Activated CD4-positive, alpha-beta memory T cell treated with anti-CD3 and anti-CD28 coated beads, Interleukin-2, amount 10 ng/mL, durations not matched to agents 7 days and 5 days (primary cell): ENCODE data around the gene TFE3. TPM values are rescaled to one million over a fixed set of nuclear protein-coding genes. Genes with fewer than 3 reads are reported as not detected.
"Not testable (repeated sequence)": the region's sequence is repeated elsewhere in the genome, so short reads cannot be mapped to it uniquely, and the experiment has no call there.

Source experiments
- CTCF ChIA-PET: fragments of 350-600 bp; sonication (Branson Sonifier 250); formaldehyde crosslinking; loops from one replicate; lab custom pipeline; 2021; ENCODE audit warnings: antibody characterized with exemption, inconsistent platforms; lab: Charles Lee
- POLR2A ChIA-PET: fragments of 350-600 bp; sonication (Branson Sonifier 250); formaldehyde crosslinking; loops from one replicate; lab custom pipeline; 2021; ENCODE audit warnings: antibody characterized with exemption; lab: Charles Lee
- DNase-seq: peaks from one replicate; pipeline ENCODE4 v3.0.0-alpha.2; 2020
- H3K27ac Mint-ChIP-seq: one replicate; pipeline ENCODE4 v1.8.0; 2021; ENCODE audit warnings: mild to moderate bottlenecking, mixed read lengths
- H3K27me3 Mint-ChIP-seq: one replicate; pipeline ENCODE4 v1.8.0; 2021; ENCODE audit warnings: mixed read lengths
- H3K36me3 Mint-ChIP-seq: one replicate; pipeline ENCODE4 v1.8.0; 2021; ENCODE audit warnings: low read depth, mixed read lengths
- H3K4me1 Mint-ChIP-seq: one replicate; pipeline ENCODE4 v1.8.0; 2021; ENCODE audit warnings: mixed read lengths
- H3K4me3 Mint-ChIP-seq: one replicate; pipeline ENCODE4 v1.8.0; 2021; ENCODE audit warnings: mild to moderate bottlenecking, mixed read lengths
- H3K9me3 Mint-ChIP-seq: one replicate; pipeline ENCODE4 v1.8.0; 2021; ENCODE audit warnings: mixed read lengths
- total RNA-seq, 2 experiments: library from RNA; stranded (reverse); gene quantifications; one replicate each; pipeline ENCODE4 v1.2.3, GENCODE V29; 2021

TFE3 gene
- total RNA-seq, 2 experiments from 2014 or later, result 32.2 to 32.7 TPM

DNA sequence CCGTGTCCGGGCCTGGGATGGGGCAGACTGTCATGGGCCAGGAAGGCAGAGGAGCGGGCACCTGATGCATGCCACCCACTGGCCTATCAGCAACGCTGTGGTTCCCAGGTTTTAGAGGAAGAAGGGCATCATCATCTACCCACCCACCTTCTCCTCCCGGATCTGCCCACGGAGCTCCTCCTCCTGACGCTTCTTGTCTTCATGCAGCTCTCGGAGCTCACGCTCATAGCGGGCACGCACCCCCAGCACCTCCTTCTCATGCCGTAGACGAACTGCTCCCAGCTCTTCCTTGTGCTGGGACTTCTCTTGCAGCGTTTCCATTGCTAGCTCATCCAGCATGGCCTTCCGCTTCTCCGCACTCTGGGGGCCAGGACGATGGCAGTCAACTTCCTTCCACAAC lies 60.1 kb downstream of the TFE3 start:
- CTCF ChIA-PET, result no interaction called here
- H3K4me3 Mint-ChIP-seq, result no peak overlapping the region
- no peak overlapping the region for H3K27ac Mint-ChIP-seq
- no peak for DNase-seq
- H3K4me1 Mint-ChIP-seq, result peaks cover 2% of the 10 kb centered on the region
- POLR2A ChIA-PET, result no interaction called here
- H3K27me3 Mint-ChIP-seq, result no peaks in the 10 kb centered on the region
- H3K9me3 Mint-ChIP-seq, result no peaks in the 10 kb centered on the region
- H3K36me3 Mint-ChIP-seq, result peaks cover 51% of the 10 kb centered on the region

DNA sequence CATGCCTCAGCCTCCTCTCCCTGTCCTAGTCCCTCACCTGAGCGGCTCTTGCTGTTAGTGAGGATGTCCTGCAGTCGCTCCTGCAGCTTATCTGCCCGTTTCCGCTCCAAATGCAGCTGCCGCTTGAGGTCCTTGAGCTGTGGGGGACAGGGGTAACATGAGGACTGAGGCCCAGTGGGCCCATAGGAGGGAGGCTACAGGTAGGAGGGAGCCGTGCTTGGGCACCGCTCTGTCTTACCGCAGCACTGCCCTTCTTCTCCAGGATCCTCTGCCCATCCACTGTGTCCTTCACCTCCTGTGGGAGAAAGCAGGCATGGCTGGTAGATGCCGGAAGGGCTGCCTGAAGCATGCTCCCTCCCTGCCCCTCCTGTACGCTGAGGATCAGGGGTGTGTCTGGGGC lies 62.0 kb downstream of the TFE3 start:
- H3K4me3 Mint-ChIP-seq, result no peak overlapping the region
- H3K9me3 Mint-ChIP-seq, result no peaks in the 10 kb centered on the region
- H3K4me1 Mint-ChIP-seq, result peaks cover 2% of the 10 kb centered on the region
- H3K27ac Mint-ChIP-seq, result no peak overlapping the region
- DNase-seq, result no peak
- no peaks in the 10 kb centered on the region for H3K27me3 Mint-ChIP-seq
- peaks cover 58% of the 10 kb centered on the region for H3K36me3 Mint-ChIP-seq
- CTCF ChIA-PET, result no interaction called here
- POLR2A ChIA-PET, result no interaction called here

DNA sequence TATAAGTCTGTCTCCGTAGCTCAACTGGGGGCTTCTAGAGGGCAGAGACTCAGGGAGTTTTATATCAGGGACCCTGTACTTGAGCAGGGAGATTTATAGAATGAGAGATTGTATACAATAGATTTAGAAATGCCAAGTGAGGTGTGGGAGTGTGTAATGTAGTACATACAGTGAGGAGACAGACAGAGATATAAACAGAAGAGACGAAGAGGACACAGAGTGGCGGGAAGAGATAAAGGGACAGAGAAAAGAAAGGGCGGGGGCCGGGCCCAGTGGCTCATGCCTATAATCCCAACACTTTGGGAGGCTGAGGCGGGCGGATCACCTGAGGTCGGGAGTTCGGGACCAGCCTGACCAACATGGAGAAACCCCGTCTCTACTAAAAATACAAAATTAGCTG lies 62.8 kb downstream of the TFE3 start:
- H3K36me3 Mint-ChIP-seq, result peaks cover 60% of the 10 kb centered on the region
- POLR2A ChIA-PET, H3K4me3 Mint-ChIP-seq, H3K27me3 Mint-ChIP-seq, H3K4me1 Mint-ChIP-seq, DNase-seq, CTCF ChIA-PET, H3K27ac Mint-ChIP-seq, H3K9me3 Mint-ChIP-seq: not testable (repeated sequence)

Other genes with a start within 250 kb of the TFE3 start
- 10 to 100 TPM; 89.0 to 90.3 TPM for gene HDAC6, start 241.3 kb downstream of the TFE3 start, total RNA-seq
- not detected for gene ERAS, start 216.8 kb downstream of the TFE3 start, total RNA-seq
- gene PCSK1N, start 207.7 kb downstream of the TFE3 start, total RNA-seq, result 1 to 10 TPM; 1.4 to 1.6 TPM
- 10 to 100 TPM; 55.2 to 60.6 TPM for gene TIMM17B, start 145.6 kb downstream of the TFE3 start, total RNA-seq
- 10 to 100 TPM; 78.5 to 79.6 TPM for gene PQBP1, start 145.4 kb downstream of the TFE3 start, total RNA-seq
- gene SLC35A2, start 131.7 kb downstream of the TFE3 start, total RNA-seq, result 10 to 100 TPM; 17.9 to 18.3 TPM
- gene PIM2, start 124.3 kb downstream of the TFE3 start, total RNA-seq, result 100 to 1,000 TPM; 354 to 359 TPM
- 10 to 100 TPM; 63.2 to 63.7 TPM for gene OTUD5, start 85.8 kb downstream of the TFE3 start, total RNA-seq
- gene KCND1, start 71.5 kb downstream of the TFE3 start, total RNA-seq, result 1 to 10 TPM; 4.9 TPM
- 100 to 1,000 TPM; 104 to 116 TPM for gene GRIPAP1, start 41.1 kb downstream of the TFE3 start, total RNA-seq
- 1 to 10 TPM; 5.8 to 6.5 TPM for gene CCDC120, start 15.6 kb upstream of the TFE3 start, total RNA-seq
- 10 to 100 TPM; 21.1 to 23.9 TPM for gene PRAF2, start 30.6 kb upstream of the TFE3 start, total RNA-seq
- 10 to 100 TPM; 51.1 to 58.7 TPM for gene WDR45, start 36.5 kb upstream of the TFE3 start, total RNA-seq
- gene GPKOW, start 80.4 kb upstream of the TFE3 start, total RNA-seq, result 10 to 100 TPM; 41.9 to 43.6 TPM
- 1 to 10 TPM; 1.6 to 2.0 TPM for gene MAGIX, start 119.4 kb upstream of the TFE3 start, total RNA-seq
- 100 to 1,000 TPM; 267 to 273 TPM for gene PLP2, start 128.5 kb upstream of the TFE3 start, total RNA-seq
- gene PRICKLE3, start 143.0 kb upstream of the TFE3 start, total RNA-seq, result 10 to 100 TPM; 19.0 to 20.3 TPM
- 1 to 10 TPM; 1.1 to 1.2 TPM for gene SYP, start 156.8 kb upstream of the TFE3 start, total RNA-seq
- under 1 TPM; 0.50 to 0.93 TPM for gene CACNA1F, start 190.0 kb upstream of the TFE3 start, total RNA-seq
- 10 to 100 TPM; 23.4 to 24.6 TPM for gene CCDC22, start 192.1 kb upstream of the TFE3 start, total RNA-seq
- gene FOXP3, start 221.4 kb upstream of the TFE3 start, total RNA-seq, result 10 to 100 TPM; 18.4 to 19.1 TPM
- gene PPP1R3F, start 226.4 kb upstream of the TFE3 start, total RNA-seq, result 1 to 10 TPM; 9.3 to 9.9 TPM